IPS DF 4.7 (cell line): ENCODE data around the gene RTL5.

Experiments used
- DNase-seq: peaks from one replicate; pipeline ENCODE4 v3.0.0-alpha.2; 2013; ENCODE audit warnings: low spot score; ENCODE audit errors: extremely low read depth

RTL5 gene

GRCh38 chrX:72110051-72110875, 21.5 kb downstream of the RTL5 start:
- no peak for DNase-seq

DNA sequence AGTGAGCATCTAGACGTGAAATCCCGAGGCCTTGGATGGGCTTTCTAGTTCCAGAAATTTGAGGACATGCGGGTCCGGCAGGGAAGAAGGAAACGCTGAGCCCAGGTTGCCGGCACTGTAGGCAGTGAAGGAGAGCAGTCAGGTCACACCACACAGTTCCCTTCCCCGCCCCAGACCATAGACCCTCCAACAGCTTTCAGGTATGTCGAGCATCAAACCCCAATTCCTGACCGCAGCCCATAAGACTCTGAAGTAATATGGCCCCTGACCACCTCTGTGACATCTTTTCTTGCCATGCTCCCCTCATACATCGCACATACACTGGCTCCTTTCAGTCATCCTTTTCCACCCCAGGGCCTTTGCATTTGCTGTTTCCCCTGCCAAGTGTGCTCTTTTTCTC, 23.0 kb downstream of the RTL5 start:
- no peak for DNase-seq

GRCh38 chrX:72107841-72108595, 23.7 kb downstream of the RTL5 start:
- no peak for DNase-seq

- no peak for DNase-seq
Observed at GRCh38 chrX:72107320-72107719, 24.4 kb downstream of the RTL5 start.

DNA sequence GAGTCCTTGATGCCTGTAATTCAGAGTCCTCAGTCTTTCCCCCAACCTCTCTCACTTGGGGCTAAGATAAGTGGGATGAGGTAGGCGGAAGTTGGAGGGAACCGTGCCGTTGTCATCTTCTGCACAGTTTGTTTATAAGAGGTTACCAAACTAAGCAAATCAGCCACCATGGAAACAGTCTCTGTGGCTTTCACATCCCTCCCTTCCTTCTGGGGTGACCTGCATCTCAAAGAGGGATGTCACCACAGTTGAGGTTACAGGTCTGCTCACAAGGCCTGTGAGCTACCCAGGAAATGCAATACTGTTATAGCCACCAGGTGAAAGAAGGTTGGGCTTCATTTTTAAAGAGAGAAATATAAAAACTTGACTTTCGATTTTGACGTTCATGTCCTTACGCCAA, 26.3 kb downstream of the RTL5 start:
- no peak for DNase-seq

DNA sequence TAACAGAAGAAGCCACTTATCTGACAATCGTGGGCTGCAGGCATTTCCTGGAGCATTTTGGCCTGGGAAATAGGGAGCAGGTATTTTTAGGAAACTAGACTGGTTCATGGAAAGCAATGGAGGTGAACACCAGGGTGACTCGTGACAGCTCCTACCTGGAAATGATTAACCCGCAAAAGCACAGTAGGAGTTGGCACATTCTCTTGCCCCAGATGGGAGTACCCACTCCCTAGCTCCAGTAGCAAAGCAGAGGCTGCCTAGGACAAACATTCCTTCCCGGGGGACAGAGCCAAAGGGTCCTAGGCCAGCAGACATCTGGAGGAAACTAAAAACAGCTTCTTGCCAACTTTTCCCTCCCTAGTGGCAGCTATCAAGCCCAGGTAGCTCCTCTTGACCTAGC, 29.0 kb downstream of the RTL5 start:
- no peak for DNase-seq

- DNase-seq = no peak
Observed at GRCh38 chrX:72102126-72102525, 29.6 kb downstream of the RTL5 start.

DNA sequence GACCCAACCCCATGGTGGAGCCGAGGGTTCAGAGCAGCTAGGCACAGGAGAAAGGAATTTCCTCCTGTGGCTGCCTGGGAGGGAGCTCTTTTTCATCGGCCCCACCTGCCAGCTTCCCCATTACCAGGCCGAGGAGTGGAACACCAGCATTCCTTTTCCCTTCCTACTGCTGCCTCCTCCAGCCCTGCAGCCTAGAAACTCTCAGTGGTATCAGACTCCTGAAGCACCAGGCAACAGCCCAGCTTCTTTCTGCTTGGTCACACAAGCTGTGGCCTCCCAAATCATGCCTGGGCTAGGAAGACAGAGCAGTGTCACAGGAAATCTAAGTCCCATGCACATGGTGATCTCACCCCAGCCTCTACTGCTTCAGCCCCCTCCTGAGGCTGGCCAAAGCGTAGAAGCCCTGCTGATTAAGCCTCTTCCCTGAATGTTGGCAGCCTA, 30.1 kb downstream of the RTL5 start:
- no peak for DNase-seq

GRCh38 chrX:72100824-72101351, 30.8 kb downstream of the RTL5 start:
- DNase-seq = no peak

GRCh38 chrX:72100051-72100755, 31.5 kb downstream of the RTL5 start:
- DNase-seq = no peak

GRCh38 chrX:72097098-72097497, 34.6 kb downstream of the RTL5 start:
- DNase-seq = no peak

DNA sequence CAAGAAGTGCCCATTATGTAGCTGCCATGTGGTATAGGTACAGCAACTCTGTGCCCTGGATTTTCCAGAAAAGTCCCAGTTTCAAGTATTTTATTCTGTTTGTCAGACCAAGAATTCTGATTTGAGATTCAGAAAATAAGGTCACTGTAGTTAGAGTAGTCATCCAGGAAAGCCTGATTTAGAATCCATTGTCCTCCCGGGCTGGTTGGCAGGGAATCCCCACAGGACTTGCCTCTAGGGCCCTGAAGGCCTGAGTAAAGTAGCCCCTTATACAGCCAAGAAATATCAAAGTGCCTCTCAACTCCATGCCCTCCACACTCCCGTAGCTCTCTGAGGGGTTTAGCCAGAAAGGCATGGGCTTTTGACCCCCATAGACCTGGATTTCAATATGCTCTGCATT, 36.3 kb downstream of the RTL5 start:
- DNase-seq = no peak

- DNase-seq = no peak
Observed at GRCh38 chrX:72094894-72095293, 36.8 kb downstream of the RTL5 start.

- DNase-seq = no peak
Observed at GRCh38 chrX:72089254-72089653, 42.5 kb downstream of the RTL5 start.

DNA sequence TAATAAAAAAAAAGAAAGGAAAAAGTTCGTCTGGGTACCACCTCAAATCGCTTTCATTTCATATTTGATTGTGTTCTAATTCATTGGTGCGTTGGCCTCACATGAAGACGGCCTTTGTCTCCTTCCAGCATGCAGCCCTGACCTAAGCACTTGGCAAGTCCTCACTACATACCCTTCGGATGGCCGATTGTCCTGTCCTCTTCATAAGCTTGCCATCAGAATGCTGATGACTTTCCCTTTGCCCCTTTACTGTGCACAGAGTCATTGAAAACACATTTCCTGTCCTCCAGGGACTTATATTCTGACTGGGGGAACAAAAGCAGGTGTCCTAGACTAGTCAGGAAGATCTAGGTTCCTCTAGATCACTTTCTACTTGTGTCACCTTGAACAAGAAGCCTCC, 43.0 kb downstream of the RTL5 start:
- DNase-seq = no peak

DNA sequence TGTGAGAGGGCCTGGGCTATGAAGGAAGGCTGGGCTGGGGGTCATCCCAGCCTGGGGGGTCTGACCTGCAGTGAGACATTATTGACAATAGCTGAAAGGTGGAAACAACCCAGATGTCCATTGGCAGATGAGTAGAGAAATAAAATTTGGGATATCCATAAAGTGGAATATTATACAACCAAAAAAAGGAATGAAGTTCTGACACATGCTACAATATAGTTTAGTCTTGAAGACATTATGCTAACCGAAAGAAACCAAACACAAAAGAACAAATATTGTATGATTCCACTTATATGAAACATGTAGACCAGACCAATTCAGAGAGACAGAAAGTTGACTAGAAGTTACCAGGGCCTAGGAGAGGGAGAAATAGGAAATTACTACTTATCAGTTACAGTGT, 44.7 kb downstream of the RTL5 start:
- no peak for DNase-seq

- no peak for DNase-seq
Observed at GRCh38 chrX:72084114-72084513, 47.6 kb downstream of the RTL5 start.

DNA sequence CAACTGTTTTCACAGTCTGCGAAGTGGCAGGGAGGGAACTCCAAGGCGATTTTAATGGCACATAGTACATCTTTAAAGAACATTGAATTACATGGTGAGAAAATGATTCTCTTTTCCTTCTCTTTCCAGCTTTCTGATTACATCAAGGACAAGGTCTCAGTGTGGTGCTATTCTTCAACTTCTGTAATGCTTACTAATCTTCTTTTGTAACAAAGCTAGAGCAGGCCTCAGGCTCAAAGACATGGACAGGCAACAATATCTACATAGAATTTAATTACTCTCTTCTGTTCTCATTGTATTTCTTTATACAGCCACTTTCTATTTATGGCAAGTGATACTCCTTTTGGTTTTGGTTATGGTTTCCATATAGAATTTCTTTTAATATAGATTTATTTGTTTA, 48.4 kb downstream of the RTL5 start:
- DNase-seq = no peak

- DNase-seq = no peak
Observed at GRCh38 chrX:72081605-72082320, 50.0 kb downstream of the RTL5 start.

- no peak for DNase-seq
Observed at GRCh38 chrX:72080800-72081199, 50.9 kb downstream of the RTL5 start.

DNA sequence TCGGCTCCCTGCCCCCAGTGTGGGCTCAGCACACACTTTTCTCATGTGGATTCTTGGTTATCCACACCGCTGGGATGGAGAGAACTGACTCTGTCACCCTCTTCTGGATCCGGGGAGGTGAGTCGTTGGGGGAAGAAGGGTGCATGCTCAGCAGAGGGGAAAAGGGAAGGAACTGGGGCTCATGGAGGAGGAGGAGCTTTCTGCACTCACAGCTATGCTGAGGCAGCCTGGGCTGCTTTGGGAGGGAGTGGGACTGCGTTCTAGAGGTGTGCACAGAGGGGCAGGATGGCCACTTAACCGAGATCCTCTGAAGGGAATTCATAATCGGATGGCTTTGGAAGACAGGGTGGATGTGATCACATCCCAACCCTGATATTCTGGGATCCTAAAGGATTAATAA, 51.6 kb downstream of the RTL5 start:
- no peak for DNase-seq
